HepG2 (cell line): ENCODE measurements around the gene WDR81. TPM values are rescaled to one million over a fixed set of nuclear protein-coding genes. Genes with fewer than 3 reads are reported as not detected.

Experiments used
- ADNP ChIP-seq: sonication (generic); formaldehyde crosslinking; IDR thresholded peaks from 2 replicates; pipeline ENCODE4 v1.4.0; 2020; ENCODE audit warnings: missing genetic modification reagents
- CERS6 ChIP-seq: sonication (generic); formaldehyde crosslinking; IDR thresholded peaks from 2 replicates; pipeline ENCODE4 v1.5.0; 2020; ENCODE audit warnings: missing genetic modification reagents
- CREM ChIP-seq, 2 experiments: sonication (generic) in 1 of 2; formaldehyde crosslinking in 1 of 2; IDR thresholded peaks; 2 replicates each; pipeline versions ENCODE4 v1.4.0 to v1.6.1; 2016 to 2020; ENCODE audit warnings: antibody characterized with exemption in 1 of 2, mild to moderate bottlenecking in 1 of 2, missing genetic modification reagents in 1 of 2
- GATA4 ChIP-seq: sonication (generic); IDR thresholded peaks from 2 replicates; pipeline ENCODE4 v1.6.1; 2016; ENCODE audit warnings: antibody characterized with exemption, low read depth, borderline replicate concordance
- GPBP1L1 ChIP-seq: sonication (generic); formaldehyde crosslinking; IDR thresholded peaks from 2 replicates; pipeline ENCODE4 v1.5.0; 2020; ENCODE audit warnings: mild to moderate bottlenecking, missing genetic modification reagents
- IKZF1 ChIP-seq: fragments of 450-650 bp; IDR thresholded peaks from 2 replicates; pipeline ENCODE4 v1.7.1; 2016
- KLF16 ChIP-seq, 2 experiments: sonication (generic) in 1 of 2; formaldehyde crosslinking in 1 of 2; IDR thresholded peaks; 2 replicates each; pipeline versions ENCODE4 v1.6.1 to v1.8.0; 2016 to 2023; ENCODE audit warnings: missing genetic modification reagents in 2 of 2, missing compliant biosample characterization in 1 of 2
- NFRKB ChIP-seq: fragments of 450-650 bp; IDR thresholded peaks from 2 replicates; pipeline ENCODE4 v1.6.1; 2017
- NONO ChIP-seq, 2 experiments: fragments of 450-650 bp in 1 of 2; sonication (generic) in 1 of 2; formaldehyde crosslinking in 1 of 2; IDR thresholded peaks in 1 of 2; conservative IDR thresholded peaks in 1 of 2; 2 replicates each; pipeline versions ENCODE4 v1.6.1 to v1.8.0; 2017 to 2022; ENCODE audit warnings: mild to moderate bottlenecking in 1 of 2, missing genetic modification reagents in 1 of 2, moderate library complexity in 1 of 2
- POGZ ChIP-seq: sonication (generic); formaldehyde crosslinking; IDR thresholded peaks from 2 replicates; pipeline ENCODE4 v1.4.0; 2020; ENCODE audit warnings: mild to moderate bottlenecking, missing genetic modification reagents
- RAD21 ChIP-seq: fragments of 450-650 bp; formaldehyde crosslinking; IDR thresholded peaks from 2 replicates; pipeline ENCODE4 v1.5.0; 2020; ENCODE audit warnings: mild to moderate bottlenecking
- ZBTB43 ChIP-seq: sonication (generic); formaldehyde crosslinking; conservative IDR thresholded peaks from 2 replicates; pipeline ENCODE4 v1.4.0; 2020; ENCODE audit warnings: missing genetic modification reagents
- ZFP36L2 ChIP-seq: sonication (generic); formaldehyde crosslinking; IDR thresholded peaks from 2 replicates; pipeline ENCODE4 v1.4.0; 2020; ENCODE audit warnings: missing genetic modification reagents
- ZNF20 ChIP-seq: sonication (generic); formaldehyde crosslinking; IDR thresholded peaks from 2 replicates; pipeline ENCODE4 v1.4.0; 2020; ENCODE audit warnings: mild to moderate bottlenecking, moderate library complexity, missing genetic modification reagents
- ZNF329 ChIP-seq: sonication (generic); formaldehyde crosslinking; IDR thresholded peaks from 2 replicates; pipeline ENCODE4 v1.9.0; 2021; ENCODE audit warnings: low read depth, mild to moderate bottlenecking, missing genetic modification reagents
- ZNF343 ChIP-seq: sonication (generic); formaldehyde crosslinking; IDR thresholded peaks from 2 replicates; pipeline ENCODE4 v1.4.0; 2020; ENCODE audit warnings: mild to moderate bottlenecking, missing genetic modification reagents
- ZNF546 ChIP-seq: sonication (generic); formaldehyde crosslinking; conservative IDR thresholded peaks from 2 replicates; pipeline ENCODE4 v1.8.1; 2023; ENCODE audit warnings: mild to moderate bottlenecking, missing genetic modification reagents
- ZNF567 ChIP-seq: sonication (generic); formaldehyde crosslinking; IDR thresholded peaks from 2 replicates; pipeline ENCODE4 v1.8.1; 2023; ENCODE audit warnings: mild to moderate bottlenecking, missing genetic modification reagents, borderline replicate concordance
- ZNF644 ChIP-seq: IDR thresholded peaks from 2 replicates; pipeline ENCODE4 v1.6.1; 2016; ENCODE audit warnings: low read depth
- polyA plus RNA-seq, 8 experiments: library from polyadenylated mRNA; depleted of rRNA in 3 of 8; stranded (reverse) in 7 of 8; unstranded in 1 of 8; fragments of >200 nt; fragmentation: Illumina TruSeq in 4 of 8; extraction: Trizol in 4 of 8; gene quantifications; 2 replicates each; pipeline versions ENCODE4 v1.2.1 to v1.2.3, GENCODE V29; 2011 to 2016; ENCODE audit warnings: low read depth in 4 of 8, missing spikeins in 1 of 8, mixed read lengths in 1 of 8; ENCODE audit not compliant: insufficient read depth in 1 of 8
- total RNA-seq, 5 experiments: library from RNA; depleted of rRNA; stranded (reverse); fragments of >200 nt; fragmentation: Illumina TruSeq; extraction: Trizol; gene quantifications; 2 replicates each; pipeline ENCODE4 v1.2.3, GENCODE V29; 2016; ENCODE audit warnings: low read depth in 1 of 5
- TF ChIP-seq, protein P1 (sequence below): sonication (generic); formaldehyde crosslinking; IDR thresholded peaks from 2 replicates; pipeline ENCODE4 v1.8.1; 2023; ENCODE audit warnings: mild to moderate bottlenecking, inconsistent platforms, moderate library complexity, missing genetic modification reagents, borderline replicate concordance
- TF ChIP-seq, protein P2 (sequence below): IDR thresholded peaks from 2 replicates; pipeline ENCODE4 v1.6.1; 2018; ENCODE audit warnings: missing genetic modification reagents, mild to moderate bottlenecking, missing compliant biosample characterization
- TF ChIP-seq, protein P3 (sequence below): sonication (generic); formaldehyde crosslinking; IDR thresholded peaks from 2 replicates; pipeline ENCODE4 v1.8.0; 2022; ENCODE audit warnings: low read depth, missing genetic modification reagents

WDR81 gene
- total and polyA plus RNA-seq, 2 of the 13 experiments (the other 11 are each of a cell fraction or from before 2014, with no cell fraction given): 9.1 to 16.7 TPM

DNA sequence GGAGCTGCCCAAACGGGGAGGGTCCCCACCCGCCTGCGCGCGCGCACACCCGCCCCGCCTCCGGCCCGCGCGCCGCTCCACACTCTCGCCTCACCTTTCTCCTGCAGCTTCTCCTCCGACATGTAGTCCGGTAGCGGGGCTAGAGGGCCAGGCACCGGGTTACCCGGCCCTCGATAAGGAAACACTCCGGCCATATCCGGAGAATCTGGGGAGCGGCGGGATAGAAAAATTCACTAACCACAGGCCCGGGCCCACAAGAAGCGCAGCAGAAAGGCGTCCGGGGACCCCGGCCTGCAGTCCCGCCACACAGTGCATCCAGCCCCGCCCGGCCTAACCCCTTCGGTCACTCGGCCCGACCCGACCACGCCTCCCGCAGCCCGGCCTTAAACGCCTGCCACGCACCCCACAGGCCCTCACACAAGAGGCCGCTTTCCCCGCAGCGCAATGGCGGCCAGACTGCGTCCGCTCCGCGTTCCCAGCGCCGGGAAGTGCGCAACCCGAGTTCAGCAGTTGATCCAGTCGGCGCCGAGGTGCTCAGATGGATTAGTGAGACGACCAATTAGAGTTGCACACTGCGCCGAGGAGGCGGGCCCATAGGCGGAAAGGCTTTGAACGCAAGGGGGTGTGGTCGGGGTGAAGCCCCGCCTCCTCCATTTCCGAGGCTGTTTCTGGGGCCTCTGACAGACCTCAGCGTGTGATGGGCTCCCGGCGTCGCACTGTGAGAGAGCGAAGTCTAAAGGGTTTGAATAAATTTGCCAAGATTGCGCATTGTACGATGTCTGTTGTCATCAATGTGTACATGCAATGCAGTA is 39.9 kb upstream of the WDR81 start, which contains the start of gene PRPF8 (continued):
- TF ChIP-seq GATA4: 0 out of 2 replicates have a peak, but pooled peaks have one; percentile 59
- TF ChIP-seq, protein P1, sequence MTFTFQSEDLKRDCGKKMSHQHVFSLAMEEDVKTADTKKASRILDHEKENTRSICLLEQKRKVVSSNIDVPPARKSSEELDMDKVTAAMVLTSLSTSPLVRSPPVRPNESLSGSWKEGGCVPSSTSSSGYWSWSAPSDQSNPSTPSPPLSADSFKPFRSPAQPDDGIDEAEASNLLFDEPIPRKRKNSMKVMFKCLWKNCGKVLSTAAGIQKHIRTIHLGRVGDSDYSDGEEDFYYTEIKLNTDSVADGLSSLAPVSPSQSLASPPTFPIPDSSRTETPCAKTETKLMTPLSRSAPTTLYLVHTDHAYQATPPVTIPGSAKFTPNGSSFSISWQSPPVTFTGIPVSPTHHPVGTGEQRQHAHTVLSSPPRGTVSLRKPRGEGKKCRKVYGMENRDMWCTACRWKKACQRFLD: no peak
- no peak for TF ChIP-seq ADNP
- TF ChIP-seq ZNF20 (CRISPR knock-in tag): no peak
- TF ChIP-seq CREM (IDR thresholded peaks at IDR 0.05): peak; percentile 65
- TF ChIP-seq CREM (CRISPR knock-in tag; IDR thresholded peaks at IDR 0.05): no peak
- TF ChIP-seq KLF16 (CRISPR knock-in tag; IDR thresholded peaks at IDR 0.05): peak in 1 of 2 experiments; percentile 77; a peak in 1 of 4 replicates
- TF ChIP-seq, protein P2, sequence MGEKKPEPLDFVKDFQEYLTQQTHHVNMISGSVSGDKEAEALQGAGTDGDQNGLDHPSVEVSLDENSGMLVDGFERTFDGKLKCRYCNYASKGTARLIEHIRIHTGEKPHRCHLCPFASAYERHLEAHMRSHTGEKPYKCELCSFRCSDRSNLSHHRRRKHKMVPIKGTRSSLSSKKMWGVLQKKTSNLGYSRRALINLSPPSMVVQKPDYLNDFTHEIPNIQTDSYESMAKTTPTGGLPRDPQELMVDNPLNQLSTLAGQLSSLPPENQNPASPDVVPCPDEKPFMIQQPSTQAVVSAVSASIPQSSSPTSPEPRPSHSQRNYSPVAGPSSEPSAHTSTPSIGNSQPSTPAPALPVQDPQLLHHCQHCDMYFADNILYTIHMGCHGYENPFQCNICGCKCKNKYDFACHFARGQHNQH (CRISPR knock-in tag): peak; percentile 55; the same call in 1 of the 2 replicates
- no peak for TF ChIP-seq ZFP36L2 (CRISPR knock-in tag)
- TF ChIP-seq ZNF329 (CRISPR knock-in tag): no peak; the same call in 1 of the 2 replicates
- TF ChIP-seq POGZ: peak; percentile 69; the same call in 1 of the 2 replicates
- no peak for TF ChIP-seq GPBP1L1 (CRISPR knock-in tag)
- TF ChIP-seq ZNF546: no peak
- TF ChIP-seq ZNF343 (CRISPR knock-in tag): no peak
- TF ChIP-seq, protein P3, sequence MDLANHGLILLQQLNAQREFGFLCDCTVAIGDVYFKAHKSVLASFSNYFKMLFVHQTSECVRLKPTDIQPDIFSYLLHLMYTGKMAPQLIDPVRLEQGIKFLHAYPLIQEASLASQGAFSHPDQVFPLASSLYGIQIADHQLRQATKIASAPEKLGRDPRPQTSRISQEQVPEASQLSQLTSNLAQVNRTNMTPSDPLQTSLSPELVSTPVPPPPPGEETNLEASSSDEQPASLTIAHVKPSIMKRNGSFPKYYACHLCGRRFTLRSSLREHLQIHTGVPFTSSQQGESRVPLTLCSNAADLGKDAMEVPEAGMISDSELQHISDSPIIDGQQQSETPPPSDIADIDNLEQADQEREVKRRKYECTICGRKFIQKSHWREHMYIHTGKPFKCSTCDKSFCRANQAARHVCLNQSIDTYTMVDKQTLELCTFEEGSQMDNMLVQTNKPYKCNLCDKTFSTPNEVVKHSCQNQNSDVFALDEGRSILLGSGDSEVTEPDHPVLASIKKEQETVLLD (CRISPR knock-in tag): no peak
- TF ChIP-seq CERS6 (CRISPR knock-in tag): no peak
- TF ChIP-seq NFRKB: 0 out of 2 replicates have a peak, but pooled peaks have one; percentile 37
- TF ChIP-seq ZBTB43: no peak
- no peak for TF ChIP-seq ZNF567 (CRISPR knock-in tag)
- no peak for TF ChIP-seq ZNF644 (CRISPR knock-in tag)
- no peak; the same call in 1 of the 2 replicates for TF ChIP-seq RAD21 (CRISPR knock-in tag)
- TF ChIP-seq NONO (IDR thresholded peaks at IDR 0.05): no peak
- peak; percentile 81 for TF ChIP-seq NONO (CRISPR knock-in tag; conservative IDR thresholded peaks at IDR 0.05)
- no peak for TF ChIP-seq IKZF1
